CD4-positive, CD25-positive, alpha-beta regulatory T cell (primary cell): ENCODE results near the gene DRD3. TPM values are rescaled to one million over a fixed set of nuclear protein-coding genes. Genes with fewer than 3 reads are reported as not detected.
A peak's percentile ranks its signal among the peaks of the same experiment; 100 is the strongest.

Experiments
- ATAC-seq, 2 donors: fragments of 150-1000 bp; cut with Tn5 transposase; one replicate each; pipeline ENCODE4 v1.10.0; 2021; ENCODE audit warnings: low read depth in 2 of 2, moderate number of reproducible peaks in 2 of 2, moderate library complexity in 1 of 2
- DNase-seq, 3 donors: peaks; one replicate each; pipeline versions ENCODE4 v3.0.0 to v3.0.0-alpha.2; 2012 to 2022; ENCODE audit warnings: mixed read lengths in 1 of 3
- H3K27ac ChIP-seq: one replicate; pipeline ENCODE4 v1.7.0; 2013; ENCODE audit warnings: mild to moderate bottlenecking, low read length; ENCODE audit not compliant: insufficient read depth, poor library complexity, severe bottlenecking
- H3K27me3 ChIP-seq: one replicate; pipeline ENCODE4 v1.7.0; 2013; ENCODE audit warnings: low read length; ENCODE audit not compliant: control insufficient read depth, insufficient read depth
- H3K36me3 ChIP-seq: one replicate; pipeline ENCODE4 v1.7.0; 2013; ENCODE audit warnings: mild to moderate bottlenecking, low read length, moderate library complexity; ENCODE audit not compliant: control insufficient read depth, insufficient read depth
- H3K4me1 ChIP-seq: 2 replicates; pipeline ENCODE4 v1.7.0; 2013; ENCODE audit warnings: mild to moderate bottlenecking, low read length; ENCODE audit not compliant: insufficient read depth, control insufficient read depth, poor library complexity, severe bottlenecking
- H3K4me3 ChIP-seq: one replicate; pipeline ENCODE4 v1.7.0; 2013; ENCODE audit warnings: low read depth, mild to moderate bottlenecking, low read length, moderate library complexity
- H3K9me3 ChIP-seq, 2 experiments: 1 replicate in 1 of 2; 2 replicates in 1 of 2; pipeline ENCODE4 v1.7.0; 2013; ENCODE audit warnings: low read length in 2 of 2, mild to moderate bottlenecking in 1 of 2, moderate library complexity in 1 of 2; ENCODE audit not compliant: control insufficient read depth in 2 of 2
- H3K27ac Mint-ChIP-seq, 3 donors: one replicate each; pipeline ENCODE4 v1.8.0; 2020 to 2022; ENCODE audit warnings: mild to moderate bottlenecking in 3 of 3, mixed read lengths in 3 of 3, moderate library complexity in 2 of 3
- H3K27me3 Mint-ChIP-seq: one replicate; pipeline ENCODE4 v1.8.0; 2022; ENCODE audit warnings: mild to moderate bottlenecking, mixed read lengths
- H3K36me3 Mint-ChIP-seq: one replicate; pipeline ENCODE4 v1.8.0; 2020; ENCODE audit warnings: mixed read lengths
- H3K4me1 Mint-ChIP-seq, 4 donors: one replicate each; pipeline ENCODE4 v1.8.0; 2020 to 2022; ENCODE audit warnings: mixed read lengths in 4 of 4, mild to moderate bottlenecking in 1 of 4
- H3K4me3 Mint-ChIP-seq, 4 donors: one replicate each; pipeline ENCODE4 v1.8.0; 2020 to 2022; ENCODE audit warnings: mild to moderate bottlenecking in 4 of 4, mixed read lengths in 4 of 4, moderate library complexity in 3 of 4
- H3K9me3 Mint-ChIP-seq, 7 donors: one replicate each; pipeline ENCODE4 v1.8.0; 2020 to 2022; ENCODE audit warnings: mixed read lengths in 7 of 7, mild to moderate bottlenecking in 3 of 7, moderate library complexity in 2 of 7
- polyA plus RNA-seq, 4 donors: library from polyadenylated mRNA; unstranded; fragments of 300-500 nt; fragmentation: Illumina TruSeq; gene quantifications; one replicate each; pipeline ENCODE4 v1.2.3, GENCODE V29; 2021
- total RNA-seq: library from RNA; stranded (reverse); gene quantifications from one replicate; pipeline ENCODE4 v1.2.3, GENCODE V29; 2022

Gene DRD3
- total RNA-seq: 0.25 TPM
- under 1 TPM in 3 of 4 donors, not detected in 1; 0.15 to 0.49 (median 0.35) TPM for polyA plus RNA-seq

DNA sequence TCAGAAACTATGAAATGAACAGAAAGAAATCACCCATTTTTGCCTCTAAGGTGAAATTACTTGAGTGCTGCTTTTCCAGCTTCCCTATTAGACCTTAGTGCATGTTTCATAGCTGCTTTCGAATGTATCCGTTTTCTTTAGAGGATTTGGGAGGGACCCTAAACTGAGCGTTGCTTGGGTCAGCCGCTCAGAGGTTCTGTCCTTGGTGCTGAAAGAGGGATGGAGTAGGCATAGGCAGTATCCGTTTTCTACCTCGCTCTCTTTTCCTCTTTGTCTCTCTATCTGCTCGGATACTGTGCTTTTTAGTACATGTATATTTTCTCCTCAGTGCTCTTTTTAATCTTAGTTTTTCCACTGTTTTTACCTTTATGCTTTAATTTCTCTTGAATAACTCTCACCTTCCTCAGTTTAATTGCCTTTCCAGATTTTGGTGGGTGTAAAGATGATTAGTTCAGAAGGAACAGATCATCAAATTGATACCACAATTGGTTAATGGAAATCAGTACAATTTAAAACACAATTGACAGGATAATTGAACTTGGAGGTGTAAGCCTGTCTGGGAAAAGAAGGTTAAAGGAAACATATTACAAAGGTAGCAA, at the start of gene DRD3:
Gene DRD3, minus strand, starts transcription at position 283 of the 599 bp plus-strand sequence. CDS start 7,060 bp downstream, outside the sequence.
- peaks cover 0 to 19% (median 9%) of the 10 kb centered on the region in 4 donors for H3K4me1 Mint-ChIP-seq
- Histone ChIP-seq H3K9me3 (no peaks in the 10 kb centered on the region), H3K27ac (no peak within 1 kb of the TSS), H3K27me3 (no peaks in the 10 kb centered on the region), H3K4me1 (no peaks in the 10 kb centered on the region), H3K36me3 (no peaks in the 10 kb centered on the region), H3K4me3 (no peak within 1 kb of the TSS)
- peaks cover 14% of the 10 kb centered on the region for H3K27me3 Mint-ChIP-seq
- ATAC-seq: no peak
- no peak within 1 kb of the TSS for H3K4me3 Mint-ChIP-seq
- no peaks in the 10 kb centered on the region for H3K36me3 Mint-ChIP-seq
- DNase-seq: peak in 2 of 3 donors; percentile 15 to 33
- no peak within 1 kb of the TSS for H3K27ac Mint-ChIP-seq
- H3K9me3 Mint-ChIP-seq: peaks cover 0 to 3% (median under 1%) of the 10 kb centered on the region in 7 donors

GRCh38 chr3:114227076-114227475, 48.2 kb upstream of the DRD3 start:
- H3K27ac ChIP-seq: peak overlapping the region; percentile 98
- H3K4me1 ChIP-seq: peaks cover 82% of the 10 kb centered on the region
- H3K4me3 ChIP-seq: peak overlapping the region; percentile 45

GRCh38 chr3:114226313-114226712, 47.5 kb upstream of the DRD3 start:
- DNase-seq: peak in 1 of 3 donors; percentile 52
- H3K36me3 ChIP-seq: no peaks in the 10 kb centered on the region
- no peaks in the 10 kb centered on the region for H3K27me3 ChIP-seq
- Mint-ChIP-seq H3K4me3 (peak overlapping the region; percentile 70 to 89 (median 80)), H3K36me3 (peaks cover 20% of the 10 kb centered on the region), H3K4me1 (peaks cover 26 to 76% (median 57%) of the 10 kb centered on the region in 4 donors), H3K9me3 (peaks cover 0 to 22% (median 6%) of the 10 kb centered on the region in 7 donors), H3K27me3 (no peaks in the 10 kb centered on the region), H3K27ac (peak overlapping the region; percentile 93 to 100 (median 95))
- H3K4me1 ChIP-seq: peaks cover 82% of the 10 kb centered on the region
- peak overlapping the region; percentile 45 for H3K4me3 ChIP-seq
- peaks cover 10 to 17% of the 10 kb centered on the region in 2 experiments for H3K9me3 ChIP-seq
- peak overlapping the region; percentile 98 for H3K27ac ChIP-seq
- no peak for ATAC-seq

More at GRCh38 chr3:114227076-114227475, 48.2 kb upstream of the DRD3 start:
- Mint-ChIP-seq H3K9me3 (peaks cover 0 to 22% (median 6%) of the 10 kb centered on the region in 7 donors), H3K36me3 (peaks cover 20% of the 10 kb centered on the region), H3K27ac (peak overlapping the region; percentile 93 to 100 (median 95)), H3K27me3 (no peaks in the 10 kb centered on the region), H3K4me3 (peak overlapping the region in 3 of 4 donors; percentile 70 to 89 (median 83)), H3K4me1 (peaks cover 34 to 76% (median 55%) of the 10 kb centered on the region in 4 donors)
- ATAC-seq (no peak), DNase-seq (no peak)
- Histone ChIP-seq H3K27me3 (no peaks in the 10 kb centered on the region), H3K9me3 (peaks cover 10 to 17% of the 10 kb centered on the region in 2 experiments), H3K36me3 (no peaks in the 10 kb centered on the region)

DNA sequence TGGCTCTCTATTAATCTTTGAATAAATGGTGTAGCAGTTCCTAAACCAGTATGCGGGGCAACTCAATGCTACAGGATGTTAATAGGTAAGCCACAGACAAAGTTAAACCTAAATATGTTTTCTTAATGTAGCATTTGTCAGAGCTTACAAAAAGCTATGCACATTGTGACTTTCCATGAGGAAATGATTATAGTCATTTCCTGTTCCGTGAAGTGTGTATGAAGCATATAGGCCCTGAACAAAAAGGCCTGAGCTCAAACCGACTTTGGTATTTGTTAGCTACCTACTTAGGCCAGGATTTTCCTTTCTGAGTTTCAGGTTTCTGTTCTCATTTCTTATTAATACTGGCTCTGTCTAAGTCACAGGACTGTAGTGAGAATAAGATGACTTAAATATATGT, 44.3 kb upstream of the DRD3 start:
- Histone ChIP-seq H3K27me3 (no peaks in the 10 kb centered on the region), H3K9me3 (peaks cover 10 to 17% of the 10 kb centered on the region in 2 experiments), H3K4me3 (peak overlapping the region; percentile 64), H3K36me3 (no peaks in the 10 kb centered on the region), H3K4me1 (peaks cover 90% of the 10 kb centered on the region), H3K27ac (peak overlapping the region; percentile 98)
- Mint-ChIP-seq H3K4me3 (peak overlapping the region; percentile 15 to 78 (median 46)), H3K27me3 (no peaks in the 10 kb centered on the region), H3K9me3 (peaks cover 0 to 22% (median 6%) of the 10 kb centered on the region in 7 donors), H3K36me3 (peaks cover 20% of the 10 kb centered on the region), H3K4me1 (peaks cover 0 to 87% (median 61%) of the 10 kb centered on the region in 4 donors), H3K27ac (peak overlapping the region in 2 of 3 donors; percentile 92 to 96)
- peak; percentile 43 to 53 for ATAC-seq
- DNase-seq: peak in 2 of 3 donors; percentile 64 to 87

DNA sequence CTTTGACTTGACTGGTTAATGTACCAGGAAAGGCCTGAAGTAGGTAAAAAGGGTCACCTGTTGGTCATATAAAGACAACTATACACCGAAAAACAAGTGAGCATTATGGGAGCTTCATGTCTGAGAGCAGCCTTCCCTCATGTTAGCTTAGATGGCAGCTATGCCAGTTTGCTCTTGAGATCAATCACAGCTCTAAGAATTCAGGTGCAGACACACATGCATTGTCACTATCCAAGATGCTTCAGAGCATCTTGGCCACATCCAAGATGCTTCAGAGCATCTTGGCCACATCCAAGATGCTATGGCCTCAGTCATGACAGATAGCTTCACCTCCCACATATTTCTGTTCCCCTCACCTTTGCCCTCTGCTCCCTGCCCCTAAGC, 43.0 kb upstream of the DRD3 start:
- H3K27me3 Mint-ChIP-seq: no peaks in the 10 kb centered on the region
- peak overlapping the region in 2 of 3 donors; percentile 92 to 97 for H3K27ac Mint-ChIP-seq
- H3K4me1 ChIP-seq: peaks cover 90% of the 10 kb centered on the region
- H3K9me3 ChIP-seq: peaks cover 10 to 17% of the 10 kb centered on the region in 2 experiments
- peaks cover 0 to 79% (median 59%) of the 10 kb centered on the region in 4 donors for H3K4me1 Mint-ChIP-seq
- H3K4me3 ChIP-seq: peak overlapping the region; percentile 64
- no peaks in the 10 kb centered on the region for H3K36me3 ChIP-seq
- peak; percentile 42 to 45 for ATAC-seq
- H3K27me3 ChIP-seq: no peaks in the 10 kb centered on the region
- peak overlapping the region; percentile 2 to 78 (median 48) for H3K4me3 Mint-ChIP-seq
- peaks cover 17% of the 10 kb centered on the region for H3K36me3 Mint-ChIP-seq
- DNase-seq: no peak
- peaks cover 0 to 22% (median 6%) of the 10 kb centered on the region in 7 donors for H3K9me3 Mint-ChIP-seq
- H3K27ac ChIP-seq: peak overlapping the region; percentile 98

DNA sequence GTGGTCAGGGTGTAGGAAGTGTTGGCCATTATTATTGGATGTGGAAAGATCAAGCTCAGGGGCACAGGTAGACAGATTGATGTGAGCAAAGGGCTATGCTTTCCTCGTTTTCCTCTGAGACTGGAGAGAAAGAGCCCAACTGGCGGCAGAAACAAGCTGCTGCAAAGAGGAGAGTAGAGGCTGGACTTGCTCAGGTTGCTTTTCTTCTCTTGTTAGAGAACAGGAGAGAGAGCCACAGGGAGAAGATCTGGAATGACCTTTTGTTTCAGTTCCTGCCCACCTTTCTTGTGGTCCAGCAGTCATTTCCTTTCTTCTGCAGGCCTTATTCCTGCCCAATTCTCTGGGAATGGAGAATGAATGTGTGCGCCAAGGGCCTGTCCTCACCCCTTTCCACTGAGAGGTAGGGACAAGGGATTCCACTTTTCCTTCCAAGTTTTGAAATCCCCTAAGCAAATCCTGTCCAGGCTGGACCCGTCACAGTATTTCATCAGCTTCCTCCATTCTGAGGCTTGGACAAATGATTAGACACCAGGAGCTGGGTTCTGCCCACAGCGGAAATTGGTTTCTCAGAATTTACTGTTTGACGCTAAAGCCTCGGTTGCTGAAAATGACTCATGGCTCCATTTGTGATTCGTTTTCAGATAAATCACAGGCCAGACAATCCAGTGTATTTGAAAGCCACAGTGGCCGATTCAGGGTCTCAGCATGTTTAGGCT, 42.5 kb upstream of the DRD3 start:
- peak; percentile 44 to 93 (median 56) for DNase-seq
- H3K9me3 ChIP-seq: peaks cover 10 to 17% of the 10 kb centered on the region in 2 experiments
- Mint-ChIP-seq H3K4me3 (peak overlapping the region; percentile 2 to 78 (median 48)), H3K27ac (peak overlapping the region in 2 of 3 donors; percentile 92 to 97), H3K36me3 (peaks cover 15% of the 10 kb centered on the region), H3K9me3 (peaks cover 0 to 20% (median 6%) of the 10 kb centered on the region in 7 donors), H3K4me1 (peaks cover 0 to 73% (median 54%) of the 10 kb centered on the region in 4 donors), H3K27me3 (no peaks in the 10 kb centered on the region)
- peak; percentile 56 to 60 for ATAC-seq
- no peaks in the 10 kb centered on the region for H3K36me3 ChIP-seq
- peak overlapping the region; percentile 98 for H3K27ac ChIP-seq
- H3K4me1 ChIP-seq: peaks cover 90% of the 10 kb centered on the region
- H3K4me3 ChIP-seq: peak overlapping the region; percentile 64
- no peaks in the 10 kb centered on the region for H3K27me3 ChIP-seq

DNA sequence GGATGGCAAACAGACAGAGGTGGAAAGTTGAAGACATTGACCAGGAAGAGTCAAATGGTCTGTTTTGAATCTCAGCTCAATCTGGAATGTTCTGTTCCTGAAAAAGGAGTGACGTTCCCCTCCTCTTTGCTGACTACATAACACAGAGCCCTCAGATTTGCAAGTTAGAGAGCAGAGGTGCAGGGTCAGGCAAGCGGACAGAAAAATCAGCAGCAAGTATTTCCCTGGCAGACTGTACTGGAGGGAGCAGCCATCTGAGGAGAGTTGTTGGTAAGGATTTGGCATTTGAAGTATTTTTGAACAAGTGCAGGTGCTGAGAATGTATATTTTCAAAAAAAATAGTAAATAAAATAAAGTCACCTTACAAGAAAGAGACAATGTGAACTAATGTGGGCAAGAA, 40.9 kb upstream of the DRD3 start:
- H3K9me3 ChIP-seq: peaks cover 3 to 6% of the 10 kb centered on the region in 2 experiments
- peak overlapping the region; percentile 64 for H3K4me3 ChIP-seq
- Mint-ChIP-seq H3K36me3 (peaks cover 3% of the 10 kb centered on the region), H3K27me3 (no peaks in the 10 kb centered on the region), H3K4me3 (peak overlapping the region in 3 of 4 donors; percentile 46 to 78 (median 54)), H3K4me1 (peaks cover 0 to 60% (median 45%) of the 10 kb centered on the region in 4 donors), H3K9me3 (peaks cover 0 to 10% (median 3%) of the 10 kb centered on the region in 7 donors), H3K27ac (peak overlapping the region in 2 of 3 donors; percentile 68 to 97)
- ATAC-seq: no peak
- H3K27ac ChIP-seq: peak overlapping the region; percentile 98
- H3K36me3 ChIP-seq: no peaks in the 10 kb centered on the region
- no peak for DNase-seq
- H3K4me1 ChIP-seq: peaks cover 98% of the 10 kb centered on the region
- no peaks in the 10 kb centered on the region for H3K27me3 ChIP-seq
